COLO668 (cell line): ENCODE measurements around the gene NEDD4L.

ENCODE experiments used
- DNase-seq: peaks from one replicate; lab custom pipeline; 2025; ENCODE audit not compliant: unreplicated experiment; lab: John Stamatoyannopoulos, UW

NEDD4L gene

DNA sequence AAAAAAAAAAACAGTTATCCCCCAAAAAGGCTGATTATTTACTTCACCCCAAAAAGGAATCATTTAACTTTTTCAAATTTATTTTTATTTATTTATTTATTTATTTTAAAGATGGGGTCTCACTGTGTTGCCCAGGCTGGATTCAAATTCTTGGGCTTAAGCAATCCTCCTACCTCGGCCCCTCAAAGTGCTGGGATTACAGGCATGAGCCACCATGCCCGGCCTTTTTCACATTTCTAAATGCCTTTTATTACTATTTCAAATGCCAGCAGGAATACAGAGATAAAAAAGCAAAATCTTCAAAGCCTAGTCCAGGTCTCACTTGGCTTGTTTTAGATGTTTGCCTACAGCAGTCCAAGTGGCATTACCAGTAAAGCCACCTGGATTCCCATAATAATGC lies 345.7 kb downstream of the NEDD4L start:
- no peak for DNase-seq

DNA sequence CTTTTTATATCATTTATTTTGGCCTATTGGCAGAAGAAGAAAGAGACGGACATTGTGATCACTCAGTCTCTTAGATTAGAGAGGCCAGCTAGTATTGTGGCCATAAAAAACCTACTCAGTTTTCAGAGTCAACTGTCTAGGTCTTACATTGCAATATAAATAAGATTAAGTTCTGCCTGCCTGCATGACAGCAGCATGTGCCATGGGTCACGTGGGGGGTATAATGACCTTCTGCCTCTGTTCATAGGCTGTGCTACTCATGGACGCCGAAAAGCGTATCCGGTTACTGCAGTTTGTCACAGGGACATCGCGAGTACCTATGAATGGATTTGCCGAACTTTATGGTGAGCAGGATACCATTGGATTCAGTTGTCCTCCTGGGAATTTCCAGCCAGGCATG lies 346.4 kb downstream of the NEDD4L start:
- no peak for DNase-seq

DNA sequence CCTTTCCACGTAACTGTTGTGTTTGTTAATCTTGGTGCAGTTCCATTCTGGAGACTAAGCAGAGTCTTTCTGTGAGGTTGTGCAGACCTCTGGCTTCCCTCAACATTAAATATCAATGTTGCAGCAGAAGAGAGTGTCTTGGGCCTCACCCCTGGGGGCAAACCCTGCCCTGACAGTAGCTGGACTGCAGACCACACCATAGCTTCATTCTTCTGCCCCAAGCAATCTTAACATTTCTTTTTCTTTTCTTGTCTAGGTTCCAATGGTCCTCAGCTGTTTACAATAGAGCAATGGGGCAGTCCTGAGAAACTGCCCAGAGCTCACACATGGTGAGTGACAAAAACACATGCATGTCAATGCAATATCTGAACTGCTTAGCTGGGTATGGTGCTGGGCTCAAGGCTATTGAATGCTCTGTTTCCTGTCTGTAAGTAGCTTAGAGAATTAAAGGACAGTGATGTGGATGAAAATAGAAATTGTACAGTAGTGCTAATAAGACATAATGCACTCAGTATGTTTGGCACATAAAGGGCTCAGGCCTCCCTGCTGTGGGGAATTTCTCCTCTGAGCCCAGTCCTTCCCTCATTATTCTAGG lies 347.3 kb downstream of the NEDD4L start:
- DNase-seq = no peak

DNA sequence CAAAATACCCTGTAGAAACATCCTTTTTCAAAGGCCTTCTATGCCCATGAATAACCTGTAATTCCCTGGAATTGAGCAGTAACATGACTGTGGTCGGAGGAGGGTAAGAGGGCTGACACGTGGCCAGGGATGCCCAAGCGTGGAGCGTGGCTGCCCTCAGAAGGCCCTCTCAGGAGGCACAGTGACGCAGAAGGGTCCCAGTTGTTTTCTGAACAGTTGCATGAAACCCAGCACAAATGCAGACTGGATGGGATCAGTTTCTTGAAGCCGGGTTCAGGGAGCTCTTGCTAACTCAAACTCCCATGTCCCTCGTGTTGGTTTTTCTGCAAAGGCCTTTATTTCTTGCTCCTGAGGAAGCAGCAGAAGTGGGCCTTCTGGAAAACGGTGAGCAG lies 347.9 kb downstream of the NEDD4L start:
- DNase-seq = no peak

DNA sequence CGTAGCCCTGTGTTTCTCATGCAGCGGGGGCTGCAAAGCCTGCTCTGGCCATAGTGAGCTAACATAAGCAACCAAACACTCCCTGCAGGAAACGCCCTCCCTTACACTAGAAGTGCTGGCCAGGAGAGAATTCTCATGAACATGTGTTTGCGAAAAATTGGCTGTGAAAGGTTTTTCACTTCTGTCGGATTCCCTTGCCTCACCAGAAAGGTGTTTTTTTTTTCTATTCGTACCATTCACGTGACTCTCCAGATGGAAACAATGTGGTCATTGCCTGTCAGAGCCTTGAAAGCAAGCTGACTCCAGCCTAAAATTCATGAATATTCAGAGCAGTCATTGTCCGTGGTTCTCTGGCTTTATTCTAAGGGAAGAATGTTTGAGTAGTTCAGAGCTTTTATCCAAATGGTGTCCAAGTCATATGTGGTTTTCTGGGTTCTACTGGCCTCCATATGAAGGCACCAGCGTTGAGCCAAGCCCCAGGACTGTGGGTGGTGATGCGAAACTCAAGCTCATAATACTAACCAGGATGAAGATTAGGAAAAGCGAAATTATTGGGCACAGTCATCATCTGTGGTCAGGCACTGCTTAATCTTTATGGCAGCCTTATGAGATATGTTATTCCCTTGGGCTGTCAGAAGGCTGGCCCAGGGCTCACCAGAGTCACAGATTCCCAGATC lies 348.4 kb downstream of the NEDD4L start:
- DNase-seq = no peak

DNA sequence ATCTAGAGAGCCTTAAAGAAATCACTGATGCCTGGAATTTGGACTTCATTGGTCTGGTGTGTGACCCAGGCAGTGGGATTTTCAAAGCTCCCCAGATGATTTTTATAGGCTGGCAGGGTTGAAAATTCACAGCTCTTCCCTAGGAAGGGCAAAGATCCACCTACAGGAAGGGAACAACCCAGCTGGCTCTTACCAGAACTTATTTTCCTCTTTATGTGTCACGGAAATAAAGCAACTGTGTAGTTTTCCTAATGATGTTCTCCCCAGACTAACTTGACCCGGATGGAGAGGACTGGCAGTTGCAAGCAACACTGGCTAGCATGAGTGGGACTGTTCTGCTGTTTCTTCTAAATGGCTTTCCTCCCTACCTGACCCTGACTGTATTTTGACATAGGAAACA lies 349.3 kb downstream of the NEDD4L start:
- DNase-seq = no peak

DNA sequence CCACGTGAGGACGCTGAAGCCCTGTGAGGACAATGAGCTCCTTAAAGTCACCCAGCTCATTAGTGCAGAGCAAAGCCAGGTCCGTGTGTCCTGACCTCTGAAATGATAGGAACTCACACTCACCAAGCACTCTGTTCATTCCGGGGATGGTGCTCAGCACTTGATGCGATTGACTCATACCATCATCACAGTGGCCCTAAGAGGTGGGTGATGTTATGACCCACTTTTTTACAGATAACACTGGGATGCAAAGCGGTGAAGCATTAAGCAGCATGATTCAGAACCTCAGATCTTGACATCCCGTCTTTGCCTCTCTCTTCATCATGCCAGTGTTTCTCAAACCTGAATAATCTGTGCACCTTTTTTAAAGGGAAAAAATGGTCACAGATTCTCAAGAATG lies 350.0 kb downstream of the NEDD4L start:
- DNase-seq = no peak

DNA sequence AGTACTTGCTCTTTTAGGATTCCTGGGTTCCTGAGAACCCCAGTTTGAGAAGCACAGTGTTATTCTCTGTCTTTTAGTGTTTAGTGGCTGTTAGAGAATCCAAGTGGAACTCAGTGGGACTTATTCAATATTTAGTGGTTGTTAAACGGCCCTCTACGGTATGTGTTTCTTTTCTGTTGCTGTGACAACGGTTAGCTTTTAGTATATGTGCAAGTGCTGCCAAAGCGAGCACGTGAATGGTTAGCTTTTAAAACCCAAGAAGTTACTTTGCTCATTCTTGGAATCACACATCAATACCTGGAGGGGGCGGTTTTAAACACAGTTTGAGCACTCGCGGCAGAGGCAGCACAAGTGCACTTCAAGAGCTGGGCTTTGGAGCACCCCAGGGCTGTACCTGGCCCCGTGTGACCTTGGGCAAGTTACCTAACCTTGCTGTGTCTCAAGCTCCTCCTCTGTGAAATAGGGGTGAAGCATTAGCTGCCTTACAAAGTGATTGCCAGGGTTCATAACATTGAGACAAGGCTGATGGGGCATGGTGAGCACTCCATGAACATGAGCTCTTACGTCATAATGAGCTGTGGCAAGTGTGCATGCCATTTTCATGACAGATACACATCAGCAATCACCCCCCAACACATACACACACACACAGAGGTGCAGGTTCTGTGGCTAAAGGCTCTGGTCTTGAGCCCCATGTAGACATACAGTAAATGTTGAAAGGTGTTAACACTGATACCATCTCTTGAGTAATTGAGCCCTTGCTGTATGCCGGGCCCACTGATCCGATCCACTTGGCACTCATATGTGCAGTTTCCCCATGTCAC lies 350.8 kb downstream of the NEDD4L start:
- no peak for DNase-seq

DNA sequence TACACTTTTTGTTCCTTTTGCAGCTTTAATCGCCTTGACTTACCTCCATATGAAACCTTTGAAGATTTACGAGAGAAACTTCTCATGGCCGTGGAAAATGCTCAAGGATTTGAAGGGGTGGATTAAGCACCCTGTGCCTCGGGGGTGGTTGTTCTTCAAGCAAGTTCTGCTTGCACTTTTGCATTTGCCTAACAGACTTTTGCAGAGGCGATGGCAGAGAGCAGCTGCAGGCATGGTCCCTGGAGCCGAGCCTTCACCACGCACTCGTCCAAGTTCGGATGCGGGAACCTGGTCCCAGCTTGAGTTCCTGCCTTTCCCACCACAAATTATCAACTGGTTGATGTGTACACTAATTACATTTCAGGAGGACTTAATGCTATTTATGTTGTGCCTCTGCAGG lies 352.1 kb downstream of the NEDD4L start:
- no peak for DNase-seq

DNA sequence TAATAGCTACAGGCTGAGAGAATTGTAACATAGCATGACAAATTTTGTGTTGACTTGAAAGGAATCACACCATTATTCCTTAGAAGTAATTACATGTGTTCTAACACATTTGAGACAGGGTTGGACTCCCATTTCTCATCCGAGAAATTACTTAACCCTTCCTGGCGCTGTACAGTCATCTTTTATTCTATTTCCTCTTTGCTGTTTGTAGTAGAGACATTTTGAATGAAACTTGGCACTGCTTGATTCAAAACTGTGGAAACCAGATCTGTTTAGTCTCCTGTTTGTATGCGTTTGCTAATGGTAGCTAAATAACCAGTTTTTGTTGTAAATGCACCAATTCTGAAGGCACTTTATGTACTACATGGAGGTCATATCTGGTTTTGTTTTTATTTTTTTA lies 352.9 kb downstream of the NEDD4L start:
- no peak for DNase-seq

DNA sequence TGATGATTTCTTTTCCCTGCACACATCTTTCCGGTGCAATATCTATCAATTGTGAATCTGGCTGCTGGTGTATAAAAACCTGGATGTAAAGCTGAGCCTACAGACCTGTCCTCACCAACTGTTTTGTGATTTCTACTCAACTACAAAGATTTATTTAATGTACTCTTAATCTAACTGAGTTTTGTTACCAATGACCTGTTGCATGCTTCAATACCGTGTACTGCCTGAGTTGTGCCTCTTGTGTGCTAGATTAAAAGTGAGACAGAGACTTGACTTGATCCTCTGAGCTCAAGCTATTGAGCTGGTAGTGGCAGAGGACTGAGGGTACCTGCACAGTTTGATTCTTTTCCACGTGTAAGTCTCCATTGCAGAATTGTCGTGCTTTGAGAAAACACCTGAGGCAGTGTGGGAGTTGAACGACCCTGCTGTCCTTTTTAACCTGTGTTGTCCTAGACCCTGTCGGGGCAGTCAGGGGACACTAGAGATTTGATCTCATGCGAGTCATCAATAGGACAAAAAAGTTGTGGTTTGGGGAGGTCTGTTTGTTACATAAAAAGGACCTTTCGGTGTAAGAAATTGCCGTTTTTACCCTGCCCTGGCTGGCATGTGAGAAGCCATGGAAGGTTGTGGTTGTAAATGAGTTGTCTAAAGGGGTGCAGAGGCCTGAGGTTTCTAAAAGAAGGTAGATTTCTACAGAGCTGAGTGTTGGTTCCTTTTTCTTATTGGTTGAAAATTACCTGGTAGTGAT lies 353.5 kb downstream of the NEDD4L start:
- no peak for DNase-seq

DNA sequence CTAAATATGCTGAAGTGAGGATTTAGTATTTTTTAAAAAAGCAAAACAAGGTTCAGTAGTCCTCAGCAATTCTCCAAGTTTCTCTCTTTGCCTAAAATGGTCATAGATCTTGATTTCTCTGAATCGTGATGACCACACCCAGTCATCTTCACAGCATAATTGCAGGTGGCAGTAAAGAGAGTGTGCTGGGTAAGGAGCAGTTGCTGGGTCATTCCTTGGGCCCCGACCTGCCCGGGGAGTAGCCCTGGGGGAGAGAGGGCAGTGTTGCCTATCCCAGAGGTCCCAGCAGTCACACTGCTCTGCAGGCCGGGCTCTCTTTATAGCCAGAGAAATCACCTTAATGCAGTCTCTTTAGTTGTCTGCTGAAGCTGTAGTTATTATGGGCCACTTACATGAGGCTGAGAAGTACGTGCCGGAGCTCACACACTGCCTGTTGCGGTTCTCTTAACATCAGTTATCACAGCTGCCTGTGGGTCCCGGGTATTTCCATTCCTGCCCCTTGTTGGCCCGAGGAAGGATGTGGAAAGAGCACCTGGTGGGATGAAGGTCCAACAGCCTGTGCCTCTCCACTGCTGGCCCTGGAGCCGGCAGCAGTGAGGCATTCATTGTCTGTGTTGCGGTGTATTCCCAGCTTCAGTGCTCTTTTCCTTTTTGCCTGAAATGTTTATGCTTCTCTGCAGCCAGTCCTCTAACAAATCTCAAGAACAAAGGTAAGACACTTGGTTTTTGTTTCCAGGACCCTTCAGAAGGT lies 354.8 kb downstream of the NEDD4L start:
- no peak for DNase-seq

DNA sequence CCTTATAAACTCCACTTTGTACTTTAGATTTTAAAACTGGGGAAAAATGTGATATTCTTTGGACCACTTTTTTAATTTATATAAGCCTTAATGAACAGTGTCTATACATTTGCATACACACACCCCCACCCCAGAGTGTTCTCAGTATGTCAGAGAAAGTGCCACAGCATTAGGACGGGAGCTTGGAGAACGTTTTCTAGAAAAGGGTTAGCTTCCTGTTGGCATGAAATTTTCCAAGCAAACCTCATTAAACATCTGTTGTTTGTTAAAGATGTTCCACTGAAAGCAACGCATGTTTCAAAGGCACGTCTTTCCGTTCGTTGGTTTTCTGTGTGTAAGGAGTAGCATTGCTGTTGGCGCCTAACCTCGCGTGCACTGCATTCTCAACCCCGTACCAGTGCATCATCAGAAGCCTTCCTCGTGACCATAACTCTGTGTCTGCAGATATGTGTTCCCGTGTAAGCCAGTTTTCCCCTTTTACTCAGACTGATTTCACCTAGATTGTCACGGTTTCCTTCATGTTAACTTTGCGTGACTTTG lies 356.4 kb downstream of the NEDD4L start:
- DNase-seq = no peak

DNA sequence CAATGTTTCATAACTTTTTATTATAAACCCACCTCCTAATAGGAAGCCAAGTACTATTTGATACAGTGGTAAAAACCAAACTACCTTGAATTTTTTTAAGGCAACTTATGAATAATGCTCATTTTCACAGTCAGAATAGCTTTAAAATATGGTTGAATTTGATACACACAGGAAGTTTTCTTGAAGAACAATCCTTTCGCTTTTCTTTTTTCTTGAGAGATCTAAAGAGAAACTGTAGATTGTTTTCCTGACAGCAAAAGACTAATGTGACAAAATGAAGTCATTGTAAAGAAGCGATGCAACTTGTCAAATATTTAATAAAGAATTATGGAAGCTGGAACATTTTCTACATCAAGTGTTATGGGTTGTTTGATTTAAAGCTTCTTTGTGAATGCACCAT lies 357.2 kb downstream of the NEDD4L start:
- DNase-seq = no peak

DNA sequence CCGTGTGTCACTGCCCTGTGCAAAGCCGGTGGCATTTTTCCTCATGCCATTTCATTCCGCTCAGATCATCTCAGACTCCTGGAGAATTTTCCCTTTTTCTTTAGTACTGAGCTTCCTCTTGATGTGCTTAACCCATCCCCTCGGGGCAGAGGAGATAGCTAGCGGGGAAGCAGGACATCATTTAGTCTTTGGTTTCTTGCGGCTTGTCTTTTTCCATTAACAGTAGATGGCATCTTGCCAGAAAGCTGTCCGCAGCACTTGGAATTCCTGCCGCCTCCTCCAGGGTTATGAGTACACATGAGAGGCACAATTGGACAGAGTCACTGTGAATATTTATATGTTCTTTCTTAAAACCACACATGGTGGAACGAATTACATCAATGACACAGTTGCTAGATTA lies 358.2 kb downstream of the NEDD4L start:
- peak; percentile 32 for DNase-seq

DNA sequence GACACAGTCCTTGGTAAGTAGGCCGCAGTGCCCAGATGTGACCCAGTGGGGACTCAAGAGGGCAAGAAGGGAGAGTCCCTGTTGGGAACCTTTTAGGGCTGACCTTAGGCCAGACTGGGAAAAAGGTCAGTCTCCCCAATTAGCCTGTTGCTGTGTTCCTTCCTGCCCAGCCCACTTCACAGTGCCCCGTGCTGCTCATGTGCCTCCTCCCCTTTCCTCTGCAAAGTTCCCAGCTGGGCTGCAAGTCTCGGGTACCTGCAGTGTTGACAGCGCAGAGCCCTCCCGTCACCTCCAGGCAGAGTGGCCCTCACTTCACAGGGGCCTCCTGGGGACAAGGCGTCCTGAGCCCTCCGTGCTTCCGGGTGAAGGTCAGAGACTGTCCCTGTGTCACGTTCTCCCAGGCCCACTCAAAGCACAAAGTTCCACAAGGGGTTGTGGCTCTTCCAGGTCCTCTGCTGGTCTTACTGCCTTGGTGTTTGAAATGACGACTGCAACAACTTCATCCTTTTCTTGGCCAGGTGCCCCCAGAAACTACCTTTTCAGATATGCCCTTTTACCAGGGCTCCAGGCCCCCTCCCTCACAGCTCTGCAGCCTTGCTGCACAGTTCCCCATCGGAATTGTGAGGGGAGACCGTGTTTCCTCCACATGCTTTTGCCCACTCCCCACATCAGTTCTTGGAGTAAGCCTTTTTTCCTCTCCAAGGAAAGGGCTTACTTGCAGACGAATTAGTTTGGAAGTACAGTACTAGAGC lies 359.1 kb downstream of the NEDD4L start:
- no peak for DNase-seq

DNA sequence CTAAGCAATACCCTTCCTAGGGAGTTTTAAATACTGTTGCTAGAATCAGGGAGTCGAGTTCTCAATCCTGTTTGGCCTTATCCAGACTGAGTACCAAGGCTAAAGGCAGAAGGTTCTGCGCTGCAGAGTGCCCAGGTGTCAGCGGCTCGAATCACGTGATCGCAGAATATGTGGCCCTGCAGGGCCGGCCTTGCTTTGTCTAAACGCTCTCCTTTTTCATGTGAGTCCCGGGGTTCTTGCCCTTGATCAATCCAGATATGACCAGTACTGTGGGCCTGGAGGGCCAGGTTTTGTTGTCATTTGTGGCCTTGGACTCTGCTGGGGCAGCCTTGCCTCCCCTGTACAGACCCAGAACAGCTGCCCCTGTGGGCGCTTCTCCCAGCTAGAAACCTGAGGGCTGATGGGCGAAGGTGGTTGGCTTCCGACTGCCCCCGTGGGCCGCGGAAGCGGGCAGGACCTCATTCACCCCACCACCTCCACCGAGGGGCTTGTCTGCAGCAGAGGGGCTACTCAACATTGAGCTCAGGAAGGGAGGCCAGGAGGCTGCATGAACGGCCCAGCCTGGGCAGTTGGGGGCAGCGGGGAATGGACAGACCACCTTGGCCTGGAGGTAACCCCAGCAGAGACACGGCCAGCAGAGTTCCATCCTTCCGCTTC lies 359.9 kb downstream of the NEDD4L start:
- no peak for DNase-seq

DNA sequence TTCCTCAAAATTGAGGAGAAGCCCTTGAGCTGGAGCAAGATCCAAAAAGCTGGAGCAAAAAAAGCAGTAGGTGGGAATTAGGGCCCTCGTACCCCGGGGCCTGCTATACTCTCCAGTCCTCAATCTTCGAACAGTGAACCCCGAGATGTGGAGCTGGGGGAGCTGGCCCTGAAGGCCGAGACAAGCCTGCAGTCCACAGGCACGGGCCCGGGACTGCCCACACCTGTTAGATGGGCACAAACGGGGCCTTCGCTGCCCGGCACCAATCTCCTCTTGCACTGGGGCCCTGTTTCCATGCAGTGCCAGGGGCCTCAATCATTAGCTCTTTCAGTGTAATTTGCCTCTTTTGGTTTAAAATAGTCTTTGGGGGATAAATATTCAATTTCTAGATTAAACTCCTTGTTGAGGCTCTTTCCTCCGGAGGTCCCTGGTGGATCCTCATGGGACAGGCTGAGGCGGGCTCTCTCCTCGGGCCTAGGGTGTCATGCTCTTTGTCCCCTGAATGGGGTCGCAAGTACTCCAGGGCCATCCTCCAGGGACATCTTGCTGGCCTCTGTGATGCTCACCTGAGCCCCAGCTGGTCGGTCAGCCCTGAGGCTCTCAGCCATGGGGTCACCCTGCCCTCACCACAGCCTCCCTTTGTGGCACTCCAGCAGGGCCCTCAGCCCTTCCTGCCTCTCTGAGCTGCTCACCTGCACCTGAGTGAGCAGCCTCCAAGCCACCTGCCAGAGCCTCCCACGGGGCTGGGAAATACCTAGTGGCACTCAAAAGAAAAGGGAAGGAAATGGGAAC lies 361.3 kb downstream of the NEDD4L start:
- no peak for DNase-seq

DNA sequence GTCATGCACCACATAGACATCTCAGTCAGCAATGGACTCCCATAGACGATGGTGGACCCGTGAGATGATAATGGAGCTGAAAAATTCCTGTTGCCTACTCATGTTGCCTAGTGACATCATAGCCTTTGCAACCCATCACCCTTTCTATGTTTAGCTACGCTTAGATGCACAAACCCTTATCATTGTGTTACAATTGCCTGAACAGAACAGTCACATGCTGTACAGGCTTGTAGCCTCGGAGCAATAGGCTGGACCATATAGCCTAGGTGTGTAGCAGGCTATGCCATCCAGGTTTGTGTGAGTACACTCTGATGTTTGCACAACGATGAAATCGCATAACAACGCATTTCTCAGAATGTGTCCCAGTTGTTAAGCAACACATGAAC lies 363.2 kb downstream of the NEDD4L start:
- DNase-seq = peak; percentile 25
